Limb (tissue), 2 donors: Measurements from ENCODE around the gene MAGEB6.
"Not testable (repeated sequence)": the region's sequence is repeated elsewhere in the genome, so short reads cannot be mapped to it uniquely, and the experiment has no call there.

Experiments
- DNase-seq, 2 donors: peaks; one replicate each; pipeline ENCODE4 v3.0.0-alpha.2; 2016; ENCODE audit errors: extremely low spot score in 2 of 2

The MAGEB6 gene

GRCh38 chrX:26192204-26192603 is at the start of gene MAGEB6:
Gene MAGEB6, plus strand, starts transcription at chrX:26192440. Its CDS starts 1,407 bp downstream, at chrX:26193847.
- DNase-seq = no peak

DNA sequence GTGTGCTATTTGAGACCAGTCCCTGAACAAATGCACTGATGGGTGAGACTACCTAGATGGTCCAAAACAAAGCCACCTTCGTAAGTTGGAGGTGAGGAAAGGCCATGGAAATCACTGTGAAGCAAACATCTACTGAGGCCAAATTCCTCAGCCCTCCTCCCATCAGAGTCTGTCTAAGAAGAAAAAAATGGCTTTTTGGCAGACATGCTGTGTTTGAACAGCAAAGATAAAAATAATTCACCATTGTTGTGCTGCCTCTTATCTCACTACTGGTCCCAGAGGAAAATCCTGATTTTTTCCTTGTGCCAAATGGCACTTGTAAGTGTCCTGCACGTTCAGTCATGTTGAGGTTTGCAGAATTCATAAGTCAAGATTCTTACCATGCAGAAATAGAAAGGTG is 46.2 kb upstream of the MAGEB6 start:
- DNase-seq = no peak

DNA sequence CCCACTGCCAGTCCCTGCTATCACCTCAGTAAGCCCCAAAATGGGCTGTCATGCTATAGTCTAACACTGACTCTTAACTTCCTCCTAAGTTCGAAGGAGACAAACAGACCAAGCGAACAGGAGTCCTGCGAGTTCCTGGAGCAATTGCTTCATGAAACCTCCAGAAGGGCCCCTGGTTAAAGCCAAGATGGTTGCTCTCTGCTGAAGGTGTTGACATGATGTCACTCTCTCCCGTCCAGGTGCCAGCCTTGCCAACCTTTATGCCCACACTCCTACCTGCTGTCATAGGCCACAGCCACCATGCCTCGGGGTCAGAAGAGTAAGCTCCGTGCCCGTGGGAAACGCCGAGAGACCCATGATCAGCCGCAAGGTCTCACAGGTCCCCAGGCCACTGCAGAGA is 31.9 kb upstream of the MAGEB6 start, which contains the start of gene MAGEB6B:
Gene MAGEB6B (plus strand): TSS at position 301 of the 400 bp plus-strand sequence. CDS start 0 bp downstream, at position 301.
- no peak for DNase-seq

- no peak for DNase-seq
Observed at GRCh38 chrX:26203561-26203960, 11.3 kb downstream of the MAGEB6 start.

GRCh38 chrX:26204717-26205116 is 12.5 kb downstream of the MAGEB6 start:
- not testable (repeated sequence) for DNase-seq

DNA sequence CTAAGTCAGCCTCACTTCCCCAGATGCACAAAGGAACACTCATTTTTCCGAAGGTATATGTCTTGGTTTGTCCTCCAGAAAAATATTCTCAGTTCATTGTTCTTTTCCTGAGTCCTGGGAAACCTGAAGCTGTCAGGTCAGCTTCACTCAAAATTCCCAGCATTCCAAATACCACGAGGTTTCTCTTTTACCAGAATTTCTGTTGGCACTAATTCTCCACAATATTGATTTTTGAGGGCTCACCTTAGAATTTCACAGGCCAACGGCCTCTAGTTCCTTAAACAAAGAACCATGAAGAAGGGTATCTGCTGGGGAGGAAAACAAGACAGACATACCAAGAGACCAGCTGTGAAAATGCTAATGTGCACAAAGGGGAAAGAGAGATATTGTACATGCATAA is 15.8 kb downstream of the MAGEB6 start:
- DNase-seq = no peak

GRCh38 chrX:26215869-26216268 is 23.6 kb downstream of the MAGEB6 start, which contains the start of gene MAGEB5:
Gene MAGEB5, plus strand, starts transcription at chrX:26216169. Its CDS starts 1,133 bp downstream, at chrX:26217302.
- no peak for DNase-seq

GRCh38 chrX:26219351-26219750 is 27.1 kb downstream of the MAGEB6 start:
- no peak for DNase-seq

GRCh38 chrX:26234177-26234576 is 41.9 kb downstream of the MAGEB6 start:
- DNase-seq = no peak
